ENCODE results near the gene KRTAP12-3. TPM values are rescaled to one million over a fixed set of nuclear protein-coding genes. Genes with fewer than 3 reads are reported as not detected.
"Not testable (repeated sequence)": the region's sequence is repeated elsewhere in the genome, so short reads cannot be mapped to it uniquely, and the experiment has no call there.

KRTAP12-3 gene
- total RNA-seq, 1 donor from 2014 or later, result not detected

GRCh38 chr21:44619886-44620285 is 37.8 kb upstream of the KRTAP12-3 start:
- CTCF ChIA-PET, result no interaction called here
- Mint-ChIP-seq H3K27ac (no peak overlapping the region), H3K4me1 (peaks cover 15% of the 10 kb centered on the region), H3K27me3 (peaks cover 3% of the 10 kb centered on the region), H3K9me3 (peaks cover 38% of the 10 kb centered on the region), H3K4me3 (no peak overlapping the region), H3K36me3 (ENCODE audit: low read depth) (peaks cover 6% of the 10 kb centered on the region)
- no peak for ATAC-seq (ENCODE audit: low read depth)
- POLR2A ChIA-PET, result no interaction called here
- no peak for DNase-seq
- no peak for TF ChIP-seq CTCF (IDR thresholded peaks at IDR 0.05)
- intact Hi-C loops (cut with micrococcal nuclease), result no loop called here

GRCh38 chr21:44623575-44623974 is 34.2 kb upstream of the KRTAP12-3 start:
- peaks cover 41% of the 10 kb centered on the region for H3K9me3 Mint-ChIP-seq
- POLR2A ChIA-PET, result no interaction called here
- TF ChIP-seq CTCF (IDR thresholded peaks at IDR 0.05), result no peak
- ATAC-seq (ENCODE audit: low read depth) (no peak), DNase-seq (no peak)
- no peak overlapping the region for H3K4me3 Mint-ChIP-seq
- H3K4me1 Mint-ChIP-seq, result peaks cover 8% of the 10 kb centered on the region
- H3K27me3 Mint-ChIP-seq, result peaks cover 8% of the 10 kb centered on the region
- H3K36me3 Mint-ChIP-seq (ENCODE audit: low read depth), result peaks cover 6% of the 10 kb centered on the region
- intact Hi-C loops (cut with micrococcal nuclease), result no loop called here
- CTCF ChIA-PET, result no interaction called here
- H3K27ac Mint-ChIP-seq, result no peak overlapping the region

GRCh38 chr21:44625756-44626155 is 32.0 kb upstream of the KRTAP12-3 start:
- no peak for TF ChIP-seq CTCF (IDR thresholded peaks at IDR 0.05)
- H3K27me3 Mint-ChIP-seq, result peaks cover 8% of the 10 kb centered on the region
- H3K27ac Mint-ChIP-seq, result no peak overlapping the region
- H3K4me3 Mint-ChIP-seq, result no peak overlapping the region
- H3K4me1 Mint-ChIP-seq, result peaks cover 5% of the 10 kb centered on the region
- DNase-seq, result no peak
- ChIA-PET CTCF (no interaction called here), POLR2A (no interaction called here)
- peaks cover 31% of the 10 kb centered on the region for H3K9me3 Mint-ChIP-seq
- intact Hi-C loops (cut with micrococcal nuclease), result no loop called here
- H3K36me3 Mint-ChIP-seq (ENCODE audit: low read depth), result no peaks in the 10 kb centered on the region
- ATAC-seq (ENCODE audit: low read depth), result no peak

GRCh38 chr21:44626262-44626661 is 31.5 kb upstream of the KRTAP12-3 start:
- TF ChIP-seq CTCF (IDR thresholded peaks at IDR 0.05), result no peak
- Mint-ChIP-seq H3K9me3 (peaks cover 35% of the 10 kb centered on the region), H3K4me3 (no peak overlapping the region), H3K27me3 (peaks cover 8% of the 10 kb centered on the region), H3K36me3 (ENCODE audit: low read depth) (no peaks in the 10 kb centered on the region), H3K27ac (no peak overlapping the region), H3K4me1 (peaks cover 5% of the 10 kb centered on the region)
- no peak for DNase-seq
- CTCF ChIA-PET, result no interaction called here
- no peak for ATAC-seq (ENCODE audit: low read depth)
- POLR2A ChIA-PET, result no interaction called here
- intact Hi-C loops (cut with micrococcal nuclease), result no loop called here

GRCh38 chr21:44626673-44627143 is 31.0 kb upstream of the KRTAP12-3 start, which contains the start of gene KRTAP10-9:
Gene KRTAP10-9, plus strand, starts transcription at chr21:44627093. Its CDS starts 79 bp downstream, at chr21:44627172.
- Mint-ChIP-seq H3K36me3 (ENCODE audit: low read depth) (no peaks in the 10 kb centered on the region), H3K4me3 (no peak within 1 kb of the TSS), H3K27ac (no peak within 1 kb of the TSS)

GRCh38 chr21:44627181-44627822 is 30.4 kb upstream of the KRTAP12-3 start:
- CTCF ChIA-PET; DNase-seq; H3K27me3 Mint-ChIP-seq; H3K36me3 Mint-ChIP-seq (ENCODE audit: low read depth); H3K4me1 Mint-ChIP-seq; ATAC-seq (ENCODE audit: low read depth); POLR2A ChIA-PET; H3K27ac Mint-ChIP-seq; intact Hi-C loops (cut with micrococcal nuclease); H3K4me3 Mint-ChIP-seq: not testable (repeated sequence)
- peaks cover 41% of the 10 kb centered on the region for H3K9me3 Mint-ChIP-seq

More at GRCh38 chr21:44626673-44627143, 31.0 kb upstream of the KRTAP12-3 start, which contains the start of gene KRTAP10-9:
- intact Hi-C loops (cut with micrococcal nuclease), result no loop called here
- peaks cover 5% of the 10 kb centered on the region for H3K4me1 Mint-ChIP-seq
- H3K27me3 Mint-ChIP-seq, result peaks cover 8% of the 10 kb centered on the region
- ATAC-seq (ENCODE audit: low read depth), result no peak
- TF ChIP-seq CTCF (IDR thresholded peaks at IDR 0.05), result no peak
- H3K9me3 Mint-ChIP-seq, result peaks cover 37% of the 10 kb centered on the region
- ChIA-PET POLR2A (no interaction called here), CTCF (no interaction called here)
- DNase-seq, result no peak

GRCh38 chr21:44627831-44628233 is 29.9 kb upstream of the KRTAP12-3 start:
- peaks cover 37% of the 10 kb centered on the region for H3K9me3 Mint-ChIP-seq
- H3K4me1 Mint-ChIP-seq; H3K27me3 Mint-ChIP-seq; POLR2A ChIA-PET; DNase-seq; H3K27ac Mint-ChIP-seq; H3K4me3 Mint-ChIP-seq; CTCF ChIA-PET; H3K36me3 Mint-ChIP-seq (ENCODE audit: low read depth); intact Hi-C loops (cut with micrococcal nuclease); ATAC-seq (ENCODE audit: low read depth): not testable (repeated sequence)
